SK-N-SH (cell line): ENCODE data around the gene TSSK6.

ENCODE experiments used
- CHD2 ChIP-seq: fragments of 150-350 bp; IDR thresholded peaks from 2 replicates; pipeline ENCODE4 v1.6.1; 2018; ENCODE audit warnings: low read length; ENCODE audit not compliant: partially characterized antibody
- EP300 ChIP-seq, 2 experiments: IDR thresholded peaks; 2 replicates each; pipeline versions ENCODE4 v1.4.0 to v1.6.1; 2012; ENCODE audit warnings: borderline replicate concordance in 1 of 2, low read depth in 1 of 2, low read length in 1 of 2
- FOXJ3 ChIP-seq: sonication (generic); formaldehyde crosslinking; IDR thresholded peaks from 2 replicates; pipeline ENCODE4 v1.5.1; 2020; ENCODE audit warnings: mild to moderate bottlenecking, missing genetic modification reagents
- SMC3 ChIP-seq: IDR thresholded peaks from 2 replicates; pipeline ENCODE4 v1.6.1; 2012; ENCODE audit warnings: low read depth, low read length, improper control_type of control experiment
- TF ChIP-seq, protein P1 (sequence below): fragments of 200-600 bp; sonication (generic); IDR thresholded peaks from 2 replicates; pipeline ENCODE4 v1.6.1; 2017; ENCODE audit warnings: antibody characterized with exemption, mild to moderate bottlenecking, moderate library complexity
- TF ChIP-seq, protein P2 (sequence below): IDR thresholded peaks from 2 replicates; pipeline ENCODE4 v1.4.0; 2012; ENCODE audit warnings: low read depth

DNA sequence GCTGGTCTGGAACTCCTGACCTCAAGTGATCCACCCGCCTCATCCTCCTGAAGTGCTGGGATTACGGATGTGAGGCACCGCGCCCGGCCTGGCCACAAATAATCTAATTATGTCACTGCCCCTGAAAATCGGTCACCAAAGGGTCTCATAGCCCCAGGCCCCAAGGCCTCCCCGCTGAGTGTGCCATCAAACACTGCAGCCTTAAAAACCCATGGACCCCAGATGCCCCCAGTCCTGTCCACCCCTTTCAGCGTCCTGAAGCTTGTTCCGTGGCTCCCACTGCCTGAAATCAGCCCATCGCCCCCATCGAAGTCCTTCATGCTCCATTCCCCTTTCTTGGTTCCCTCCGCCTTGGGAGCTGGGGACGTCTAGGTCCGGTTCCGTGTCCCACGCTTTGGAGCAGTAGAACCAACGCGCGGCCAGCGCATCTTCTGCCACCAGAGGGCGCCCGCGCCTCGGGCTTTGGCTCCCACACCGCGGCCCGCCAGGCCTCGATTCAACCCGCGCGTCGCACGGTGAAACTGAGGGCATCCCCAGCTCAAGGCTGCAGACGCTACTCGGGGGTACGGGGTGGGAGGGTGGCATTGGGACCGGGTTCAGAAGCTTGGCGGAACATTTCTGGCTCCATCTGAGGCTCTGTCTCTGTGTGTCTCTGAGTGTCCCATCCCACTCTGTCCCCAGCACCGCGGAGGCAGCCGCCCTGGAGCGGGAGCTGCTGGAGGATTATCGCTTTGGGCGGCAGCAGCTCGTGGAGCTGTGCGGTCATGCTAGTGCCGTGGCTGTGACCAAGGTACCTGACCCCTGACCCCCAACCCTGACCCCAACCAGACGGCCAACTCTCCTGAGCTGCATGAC is 16.8 kb upstream of the TSSK6 start:
- TF ChIP-seq SMC3 (peak; percentile 85), CHD2 (no peak), FOXJ3 (CRISPR knock-in tag) (no peak; the same call in 1 of the 2 replicates), EP300 (IDR thresholded peaks at IDR 0.05; ENCODE audit: borderline replicate concordance in 1 of 2, low read depth in 1 of 2, low read length in 1 of 2) (no peak)
- TF ChIP-seq, protein P1, sequence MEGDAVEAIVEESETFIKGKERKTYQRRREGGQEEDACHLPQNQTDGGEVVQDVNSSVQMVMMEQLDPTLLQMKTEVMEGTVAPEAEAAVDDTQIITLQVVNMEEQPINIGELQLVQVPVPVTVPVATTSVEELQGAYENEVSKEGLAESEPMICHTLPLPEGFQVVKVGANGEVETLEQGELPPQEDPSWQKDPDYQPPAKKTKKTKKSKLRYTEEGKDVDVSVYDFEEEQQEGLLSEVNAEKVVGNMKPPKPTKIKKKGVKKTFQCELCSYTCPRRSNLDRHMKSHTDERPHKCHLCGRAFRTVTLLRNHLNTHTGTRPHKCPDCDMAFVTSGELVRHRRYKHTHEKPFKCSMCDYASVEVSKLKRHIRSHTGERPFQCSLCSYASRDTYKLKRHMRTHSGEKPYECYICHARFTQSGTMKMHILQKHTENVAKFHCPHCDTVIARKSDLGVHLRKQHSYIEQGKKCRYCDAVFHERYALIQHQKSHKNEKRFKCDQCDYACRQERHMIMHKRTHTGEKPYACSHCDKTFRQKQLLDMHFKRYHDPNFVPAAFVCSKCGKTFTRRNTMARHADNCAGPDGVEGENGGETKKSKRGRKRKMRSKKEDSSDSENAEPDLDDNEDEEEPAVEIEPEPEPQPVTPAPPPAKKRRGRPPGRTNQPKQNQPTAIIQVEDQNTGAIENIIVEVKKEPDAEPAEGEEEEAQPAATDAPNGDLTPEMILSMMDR = peak; percentile 95
- TF ChIP-seq, protein P2, sequence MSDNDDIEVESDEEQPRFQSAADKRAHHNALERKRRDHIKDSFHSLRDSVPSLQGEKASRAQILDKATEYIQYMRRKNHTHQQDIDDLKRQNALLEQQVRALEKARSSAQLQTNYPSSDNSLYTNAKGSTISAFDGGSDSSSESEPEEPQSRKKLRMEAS = 0 out of 2 replicates have a peak, but pooled peaks have one; percentile 23
